Dermis microvascular lymphatic vessel endothelial cell (primary cell): ENCODE data around the gene EEFSEC. TPM values are rescaled to one million over a fixed set of nuclear protein-coding genes. Genes with fewer than 3 reads are reported as not detected.
A peak's percentile ranks its signal among the peaks of the same experiment; 100 is the strongest.

Experiments used
- DNase-seq, 2 donors: peaks; one replicate each; pipeline versions ENCODE4 v3.0.0 to v3.0.0-alpha.2; 2010; ENCODE audit warnings: low read depth in 2 of 2
- total RNA-seq: library from RNA; depleted of rRNA; stranded (reverse); fragments of >200 nt; gene quantifications from 2 replicates; pipeline ENCODE4 v1.2.1, GENCODE V29; 2014

Gene EEFSEC
- 1.8 and 2.8 TPM in 2 replicates for total RNA-seq

GRCh38 chr3:128153156-128154041 is at the start of gene EEFSEC:
Gene EEFSEC, plus strand, starts transcription at chr3:128153481. Its CDS starts 27 bp downstream, at chr3:128153508.
- peak; percentile 16 to 75 for DNase-seq

GRCh38 chr3:128107834-128108233 is 45.4 kb upstream of the EEFSEC start:
- DNase-seq, result peak; percentile 56 to 59

GRCh38 chr3:128111147-128111546 is 42.1 kb upstream of the EEFSEC start:
- no peak for DNase-seq

GRCh38 chr3:128112357-128112968 is 40.8 kb upstream of the EEFSEC start:
- peak; percentile 89 to 94 for DNase-seq

- DNase-seq, result no peak
These were observed 39.2 kb upstream of the EEFSEC start for GRCh38 chr3:128113817-128114794.

- no peak for DNase-seq
These were observed 31.3 kb upstream of the EEFSEC start for GRCh38 chr3:128122013-128122412.

- DNase-seq, result no peak
These were observed 30.1 kb upstream of the EEFSEC start for GRCh38 chr3:128123156-128123537.

GRCh38 chr3:128123538-128124368 is 29.5 kb upstream of the EEFSEC start, which contains the start of gene RUVBL1:
Gene RUVBL1, minus strand, starts transcription at chr3:128123812. Its CDS starts 88 bp downstream, at chr3:128123724.
- peak; percentile 95 to 96 for DNase-seq

- DNase-seq, result no peak
These were observed 26.0 kb upstream of the EEFSEC start for GRCh38 chr3:128127236-128127635.

- DNase-seq, result no peak
These were observed 25.0 kb upstream of the EEFSEC start for GRCh38 chr3:128128251-128128650.

- no peak for DNase-seq
These were observed 21.2 kb upstream of the EEFSEC start for GRCh38 chr3:128131897-128132646.

GRCh38 chr3:128133273-128133883 is 19.9 kb upstream of the EEFSEC start:
- DNase-seq, result peak; percentile 48 to 73

GRCh38 chr3:128143496-128143895 is 9.8 kb upstream of the EEFSEC start:
- DNase-seq, result no peak

GRCh38 chr3:128144512-128145187 is 8.6 kb upstream of the EEFSEC start:
- no peak for DNase-seq

- no peak for DNase-seq
These were observed 8.0 kb upstream of the EEFSEC start for GRCh38 chr3:128145279-128145678.

GRCh38 chr3:128146201-128146600 is 7.1 kb upstream of the EEFSEC start:
- DNase-seq, result no peak

GRCh38 chr3:128149650-128150049 is 3.6 kb upstream of the EEFSEC start:
- no peak for DNase-seq

GRCh38 chr3:128151758-128152274 is 1.5 kb upstream of the EEFSEC start:
- DNase-seq, result no peak
